AG09309 (cell line): Measurements from ENCODE around the gene TSSK6.

ENCODE experiments used
- DNase-seq: peaks from one replicate; pipeline ENCODE4 v3.0.0-alpha.2; 2010; ENCODE audit warnings: low read depth
- H3K4me3 ChIP-seq: 2 replicates; pipeline ENCODE4 v1.5.1; 2011; ENCODE audit warnings: mild to moderate bottlenecking, low read depth, low read length, moderate library complexity; ENCODE audit not compliant: control insufficient read depth
- CTCF ChIP-seq: IDR thresholded peaks from 2 replicates; pipeline ENCODE4 v1.5.1; 2011; ENCODE audit warnings: mild to moderate bottlenecking, low read depth, low read length, inconsistent platforms; ENCODE audit not compliant: insufficient read depth, control insufficient read depth; ENCODE audit errors: missing control alignments

Gene TSSK6

GRCh38 chr19:19485161-19485997 is 30.0 kb downstream of the TSSK6 start:
- TF ChIP-seq CTCF, result no peak
- no peak overlapping the region for H3K4me3 ChIP-seq
- DNase-seq, result no peak

- no peak for DNase-seq
- H3K4me3 ChIP-seq, result no peak overlapping the region
- no peak for TF ChIP-seq CTCF
Measured at GRCh38 chr19:19482809-19483596, 32.3 kb downstream of the TSSK6 start.

- TF ChIP-seq CTCF, result no peak
- H3K4me3 ChIP-seq, result no peak overlapping the region
- no peak for DNase-seq
Measured at GRCh38 chr19:19480688-19481087, 34.7 kb downstream of the TSSK6 start.

- no peak overlapping the region for H3K4me3 ChIP-seq
- TF ChIP-seq CTCF, result no peak
- DNase-seq, result no peak
Measured at GRCh38 chr19:19477705-19478383, 37.5 kb downstream of the TSSK6 start.

- no peak for DNase-seq
- H3K4me3 ChIP-seq, result no peak overlapping the region
- peak; percentile 38 for TF ChIP-seq CTCF
Measured at GRCh38 chr19:19475849-19476828, 39.2 kb downstream of the TSSK6 start.
